Stimulated activated CD4-positive, alpha-beta T cell treated with anti-CD3 and anti-CD28 coated beads, TNF-alpha, amount 100 ng/mL, for 24 hours (primary cell): ENCODE data around the gene TTC34.
"Not testable (repeated sequence)": the region's sequence is repeated elsewhere in the genome, so short reads cannot be mapped to it uniquely, and the experiment has no call there.

Experiments used
- DNase-seq, 3 experiments: peaks; one replicate each; pipeline ENCODE4 v3.0.0-alpha.2; 2020; ENCODE audit warnings: low read depth in 3 of 3

TTC34 gene

GRCh38 chr1:2799811-2800663 lies 1.5 kb downstream of the TTC34 start:
- no peak for DNase-seq

DNA sequence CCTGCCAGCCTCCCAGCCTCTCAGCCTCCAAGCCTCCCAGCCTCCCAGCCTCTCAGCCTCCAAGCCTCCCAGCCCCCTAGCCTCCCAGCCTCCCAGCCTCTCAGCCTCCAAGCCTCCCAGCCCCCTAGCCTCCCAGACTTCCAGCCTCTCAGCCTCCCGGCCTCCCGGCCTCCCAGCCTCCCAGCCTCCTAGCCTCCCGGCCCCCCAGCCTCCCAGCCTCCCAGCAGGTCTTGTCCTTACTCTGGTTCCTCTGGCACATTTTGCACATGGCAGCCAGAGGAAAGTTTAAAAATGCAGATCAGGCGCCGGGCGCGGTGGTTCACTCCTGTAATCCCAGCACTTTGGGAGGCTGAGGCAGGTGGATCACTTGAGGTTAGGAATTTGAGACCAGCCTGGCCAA lies 2.5 kb downstream of the TTC34 start:
- not testable (repeated sequence) for DNase-seq

GRCh38 chr1:2797741-2798016 lies 3.8 kb downstream of the TTC34 start:
- no peak for DNase-seq

DNA sequence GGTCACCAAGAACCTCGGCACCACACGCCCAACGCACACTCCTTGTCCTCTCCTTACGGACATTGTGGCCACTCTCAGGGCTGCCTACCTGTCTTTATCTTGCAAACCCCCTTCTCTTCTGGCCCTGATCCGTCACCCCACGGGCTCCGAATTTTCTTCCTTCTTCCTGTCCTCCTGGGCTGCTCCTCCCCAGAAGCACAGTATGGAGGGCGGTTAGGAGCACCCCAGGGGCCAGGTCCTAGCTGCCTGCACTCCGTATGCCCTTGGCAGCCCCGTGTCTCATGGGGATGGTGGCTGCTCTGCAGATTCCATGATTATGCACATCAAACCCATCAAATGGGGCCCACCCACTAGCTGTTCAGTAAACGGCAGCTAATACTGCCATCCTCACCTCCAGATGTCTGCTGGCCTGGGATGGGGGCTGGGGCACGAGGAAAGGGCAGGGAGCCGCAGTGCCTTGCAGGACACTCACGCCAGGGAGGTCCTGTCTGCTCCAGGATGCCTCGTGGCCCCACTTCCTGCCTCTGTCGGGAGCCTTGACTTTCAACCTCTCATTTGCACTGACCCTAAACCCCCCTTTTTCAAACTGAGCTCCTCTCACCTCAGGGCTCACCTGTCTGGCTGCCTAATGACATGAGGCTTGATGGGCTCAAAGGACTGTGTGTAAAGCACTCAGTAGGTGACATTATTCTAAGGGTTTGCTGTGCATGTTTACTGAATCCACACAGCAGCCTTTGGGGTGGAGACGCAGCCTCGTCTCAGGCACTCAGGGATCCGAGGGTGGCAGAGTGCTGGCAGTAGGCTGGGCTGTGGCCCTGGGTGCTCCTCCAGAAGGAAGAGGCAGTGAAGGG lies 4.4 kb downstream of the TTC34 start:
- DNase-seq: no peak

DNA sequence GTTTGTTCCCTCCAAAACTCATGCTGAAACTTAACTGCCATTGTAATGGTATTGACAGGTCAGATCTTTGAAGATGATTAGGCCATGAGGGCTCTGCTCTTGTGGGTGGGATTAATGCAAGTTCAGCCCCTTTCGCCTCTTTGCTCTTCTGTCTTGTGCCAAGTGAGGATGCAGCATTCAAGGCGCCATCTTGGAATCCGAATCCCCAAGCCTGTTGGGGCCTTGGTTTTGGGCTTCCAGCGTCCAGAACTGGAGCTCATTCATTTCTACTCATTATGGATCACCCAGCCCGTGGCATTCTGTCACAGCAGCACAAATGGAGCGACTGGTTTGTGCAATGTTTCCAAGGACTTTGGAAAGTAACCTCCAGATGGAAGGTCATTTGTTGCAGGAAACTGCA lies 5.6 kb downstream of the TTC34 start:
- no peak for DNase-seq

DNA sequence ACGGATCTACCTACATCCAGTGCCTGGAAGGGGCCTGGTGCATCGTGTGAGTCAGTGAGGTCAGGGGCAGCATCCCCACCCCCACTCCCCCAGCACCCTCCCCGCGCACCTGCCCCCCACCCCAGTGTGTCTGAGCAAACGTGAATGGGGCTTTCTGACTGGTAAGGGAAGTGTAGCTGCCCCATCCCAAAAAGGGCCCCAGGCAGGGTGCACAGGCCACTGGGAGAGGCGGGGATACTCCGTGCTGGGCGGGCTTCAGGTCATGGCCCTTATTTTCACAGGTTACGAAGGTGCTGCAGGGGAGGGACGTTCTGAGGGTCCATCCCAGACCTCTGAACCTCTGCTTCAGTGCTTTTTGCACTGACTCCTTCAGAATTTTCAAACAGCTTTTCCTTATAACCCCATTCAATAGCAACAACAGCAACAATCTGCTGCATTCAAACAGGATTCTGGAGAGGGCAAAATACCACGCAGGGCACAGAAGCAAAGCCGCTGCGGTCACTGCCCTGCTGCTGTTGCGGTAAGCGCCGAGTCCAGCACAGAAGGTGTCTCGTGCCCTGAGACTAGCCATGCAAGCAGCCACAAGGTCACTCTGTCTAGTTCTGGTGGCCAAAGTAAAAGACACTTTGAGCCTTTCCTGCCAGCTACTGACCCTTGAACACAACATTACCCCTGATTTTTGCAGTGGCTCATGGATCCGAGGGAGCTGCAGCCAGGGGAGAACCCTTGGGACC lies 10.3 kb downstream of the TTC34 start:
- no peak for DNase-seq

- DNase-seq: no peak
These were observed 11.4 kb downstream of the TTC34 start for GRCh38 chr1:2789986-2790581.

DNA sequence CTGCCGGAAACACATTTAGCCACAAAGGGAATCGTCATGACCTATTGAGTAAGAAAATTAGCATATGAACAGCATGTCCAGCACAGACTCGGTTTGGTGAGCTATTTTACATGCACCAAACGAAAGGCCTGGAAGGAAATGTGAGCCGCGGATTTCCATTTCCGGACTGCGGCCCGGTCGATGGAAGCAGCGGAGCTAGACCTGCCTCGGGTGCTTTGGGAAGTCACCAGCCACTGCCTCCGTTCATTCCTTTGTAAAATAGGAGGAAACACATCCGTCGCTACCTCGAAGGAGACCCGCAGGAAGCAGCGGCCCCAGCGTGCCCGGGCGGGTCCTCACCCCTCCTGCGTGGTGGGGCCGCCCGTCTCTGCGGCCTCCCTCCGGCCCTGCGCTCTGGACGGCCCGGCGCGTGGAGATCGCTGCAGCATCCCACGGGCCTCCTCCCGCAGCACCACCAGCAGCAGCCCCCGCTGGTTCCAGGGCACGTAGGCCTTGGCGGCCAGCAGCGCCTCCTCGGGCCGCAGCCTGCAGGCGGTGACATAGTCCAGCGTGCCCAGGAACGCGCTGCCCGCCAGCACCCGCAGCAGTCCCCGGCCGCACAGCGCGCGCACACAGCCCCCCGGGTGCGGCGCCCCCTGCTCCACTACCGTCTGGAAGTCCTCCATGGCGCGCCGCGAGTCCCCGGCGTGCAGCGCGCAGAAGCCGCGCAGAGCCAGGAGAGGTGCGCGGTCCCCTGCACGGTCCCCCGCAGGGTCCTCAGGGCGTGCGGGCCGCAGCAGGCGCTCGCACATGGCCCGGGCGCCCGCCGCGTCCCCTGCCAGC lies 12.1 kb downstream of the TTC34 start:
- DNase-seq: no peak

- DNase-seq: no peak
These were observed 12.9 kb downstream of the TTC34 start for GRCh38 chr1:2788506-2789163.

GRCh38 chr1:2787163-2787911 lies 14.2 kb downstream of the TTC34 start:
- DNase-seq: no peak

DNA sequence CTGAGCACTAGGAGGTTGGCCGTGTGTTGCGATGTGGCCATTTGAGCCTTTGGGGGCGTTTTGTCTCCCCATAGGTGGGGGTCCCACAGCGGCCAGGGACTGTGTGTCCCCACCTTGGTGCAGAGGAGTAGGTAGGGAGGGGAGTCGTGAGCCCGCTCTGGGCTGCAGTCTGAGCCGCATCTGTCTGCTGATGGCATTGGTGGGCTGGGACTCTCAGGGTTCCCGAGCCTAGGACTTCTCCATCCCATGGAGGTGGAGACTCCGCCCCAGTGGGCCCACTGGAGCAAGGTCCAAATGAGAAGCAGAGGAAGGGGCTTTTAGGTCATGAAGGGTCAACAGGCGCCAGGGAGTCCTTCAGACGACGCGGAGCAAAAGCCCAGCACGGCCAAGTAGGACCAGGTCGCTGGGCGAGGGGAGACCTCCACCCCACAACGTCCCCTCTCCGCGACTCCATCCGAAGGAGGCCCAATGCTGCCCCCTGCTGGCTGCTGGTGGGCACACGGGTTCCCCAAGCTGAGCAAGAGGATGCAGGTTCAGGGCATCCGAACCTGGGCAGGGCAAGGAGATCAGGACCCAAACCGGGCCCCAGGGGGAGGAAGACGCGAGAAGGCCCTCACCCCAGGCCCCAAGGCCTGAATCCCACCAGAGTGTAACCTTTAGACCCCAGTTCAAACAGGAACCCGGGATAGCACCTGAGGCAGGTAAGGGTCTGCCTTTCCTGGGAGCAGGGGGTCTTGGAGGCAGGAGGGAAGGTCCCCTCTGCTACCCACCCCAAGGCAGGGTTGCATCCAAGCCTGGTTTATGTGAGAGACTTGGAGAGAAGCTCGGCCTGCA lies 14.9 kb downstream of the TTC34 start:
- peak; percentile 57 to 70 (median 58) for DNase-seq

GRCh38 chr1:2785631-2786328 lies 15.7 kb downstream of the TTC34 start:
- no peak for DNase-seq

GRCh38 chr1:2784854-2785630 lies 16.5 kb downstream of the TTC34 start:
- no peak for DNase-seq

GRCh38 chr1:2783435-2784397 lies 17.8 kb downstream of the TTC34 start:
- DNase-seq: no peak

GRCh38 chr1:2783069-2783434 lies 18.4 kb downstream of the TTC34 start:
- DNase-seq: no peak

- no peak for DNase-seq
These were observed 19.9 kb downstream of the TTC34 start for GRCh38 chr1:2781627-2782026.

GRCh38 chr1:2778220-2778592 lies 23.3 kb downstream of the TTC34 start:
- DNase-seq: no peak
